ENCODE data around the gene BLOC1S1.
A peak's percentile ranks its signal among the peaks of the same experiment; 100 is the strongest.

Gene BLOC1S1

GRCh38 chr12:55744340-55745030 is 28.6 kb downstream of the BLOC1S1 start:
- in situ Hi-C loops (cut with HindIII; ENCODE audit: low pct_ligation_motif_present, low sequenced_read_pairs): no loop called here
- Histone ChIP-seq H3K36me3 (replicated peaks) (peaks cover 2% of the 10 kb centered on the region), H3K4me3 (ENCODE audit: low read depth, low read length) (peak overlapping the region; percentile 72), H3K27ac (no peak overlapping the region), H3K27me3 (replicated peaks) (no peaks in the 10 kb centered on the region)
- DNase-seq: no peak
- no peak for TF ChIP-seq CTCF (IDR thresholded peaks at IDR 0.05; ENCODE audit: low read depth, low read length, missing control alignments)

GRCh38 chr12:55745361-55746173 is 29.7 kb downstream of the BLOC1S1 start:
- no peak for TF ChIP-seq CTCF (IDR thresholded peaks at IDR 0.05; ENCODE audit: low read depth, low read length, missing control alignments)
- Histone ChIP-seq H3K36me3 (replicated peaks) (peaks cover 4% of the 10 kb centered on the region), H3K27ac (no peak overlapping the region), H3K4me3 (ENCODE audit: low read depth, low read length) (peak overlapping the region; percentile 6), H3K27me3 (replicated peaks) (no peaks in the 10 kb centered on the region)
- in situ Hi-C loops (cut with HindIII; ENCODE audit: low pct_ligation_motif_present, low sequenced_read_pairs): no loop called here
- no peak for DNase-seq

GRCh38 chr12:55746174-55746912 is 30.5 kb downstream of the BLOC1S1 start:
- TF ChIP-seq CTCF (IDR thresholded peaks at IDR 0.05; ENCODE audit: low read depth, low read length, missing control alignments): no peak
- in situ Hi-C loops (cut with HindIII; ENCODE audit: low pct_ligation_motif_present, low sequenced_read_pairs): no loop called here
- H3K27ac ChIP-seq: no peak overlapping the region
- H3K4me3 ChIP-seq (ENCODE audit: low read depth, low read length): no peak overlapping the region
- no peaks in the 10 kb centered on the region for H3K27me3 ChIP-seq (replicated peaks)
- DNase-seq: no peak
- peaks cover 4% of the 10 kb centered on the region for H3K36me3 ChIP-seq (replicated peaks)

GRCh38 chr12:55746913-55747231 is 31.0 kb downstream of the BLOC1S1 start:
- DNase-seq: no peak
- TF ChIP-seq CTCF (IDR thresholded peaks at IDR 0.05; ENCODE audit: low read depth, low read length, missing control alignments): no peak
- in situ Hi-C loops (cut with HindIII; ENCODE audit: low pct_ligation_motif_present, low sequenced_read_pairs): no loop called here
- Histone ChIP-seq H3K4me3 (ENCODE audit: low read depth, low read length) (no peak overlapping the region), H3K27ac (no peak overlapping the region), H3K36me3 (replicated peaks) (peaks cover 5% of the 10 kb centered on the region), H3K27me3 (replicated peaks) (no peaks in the 10 kb centered on the region)

GRCh38 chr12:55748230-55748993 is 32.6 kb downstream of the BLOC1S1 start:
- TF ChIP-seq CTCF (IDR thresholded peaks at IDR 0.05; ENCODE audit: low read depth, low read length, missing control alignments): no peak
- Histone ChIP-seq H3K27me3 (replicated peaks) (no peaks in the 10 kb centered on the region), H3K36me3 (replicated peaks) (peaks cover 18% of the 10 kb centered on the region), H3K4me3 (ENCODE audit: low read depth, low read length) (no peak overlapping the region), H3K27ac (no peak overlapping the region)
- no peak for DNase-seq
- in situ Hi-C loops (cut with HindIII; ENCODE audit: low pct_ligation_motif_present, low sequenced_read_pairs): no loop called here

All from brain microvascular endothelial cell (primary cell).